Astrocyte of the spinal cord (primary cell): Measurements from ENCODE around the gene LILRB5.
"Not testable (repeated sequence)": the region's sequence is repeated elsewhere in the genome, so short reads cannot be mapped to it uniquely, and the experiment has no call there.

Experiments used
- DNase-seq: peaks from one replicate; pipeline ENCODE4 v3.0.0; 2011; ENCODE audit warnings: low read depth, low spot score
- H3K4me3 ChIP-seq: 2 replicates; pipeline ENCODE4 v1.5.1; 2011; ENCODE audit warnings: low read depth, mild to moderate bottlenecking, low read length, moderate library complexity
- in situ Hi-C: cut with HindIII; loops from 2 replicates; pipeline ENCODE4 v1.10.0; 2017; ENCODE audit warnings: low sequenced_read_pairs
- TF ChIP-seq, protein P1 (sequence below): IDR thresholded peaks from 2 replicates; pipeline ENCODE4 v1.5.1; 2012; ENCODE audit warnings: low read depth, mild to moderate bottlenecking, low read length, inconsistent platforms

Gene LILRB5

GRCh38 chr19:54209058-54209810 lies 47.8 kb downstream of the LILRB5 start:
- no peak for DNase-seq
- in situ Hi-C loops = no loop called here
- TF ChIP-seq, protein P1, sequence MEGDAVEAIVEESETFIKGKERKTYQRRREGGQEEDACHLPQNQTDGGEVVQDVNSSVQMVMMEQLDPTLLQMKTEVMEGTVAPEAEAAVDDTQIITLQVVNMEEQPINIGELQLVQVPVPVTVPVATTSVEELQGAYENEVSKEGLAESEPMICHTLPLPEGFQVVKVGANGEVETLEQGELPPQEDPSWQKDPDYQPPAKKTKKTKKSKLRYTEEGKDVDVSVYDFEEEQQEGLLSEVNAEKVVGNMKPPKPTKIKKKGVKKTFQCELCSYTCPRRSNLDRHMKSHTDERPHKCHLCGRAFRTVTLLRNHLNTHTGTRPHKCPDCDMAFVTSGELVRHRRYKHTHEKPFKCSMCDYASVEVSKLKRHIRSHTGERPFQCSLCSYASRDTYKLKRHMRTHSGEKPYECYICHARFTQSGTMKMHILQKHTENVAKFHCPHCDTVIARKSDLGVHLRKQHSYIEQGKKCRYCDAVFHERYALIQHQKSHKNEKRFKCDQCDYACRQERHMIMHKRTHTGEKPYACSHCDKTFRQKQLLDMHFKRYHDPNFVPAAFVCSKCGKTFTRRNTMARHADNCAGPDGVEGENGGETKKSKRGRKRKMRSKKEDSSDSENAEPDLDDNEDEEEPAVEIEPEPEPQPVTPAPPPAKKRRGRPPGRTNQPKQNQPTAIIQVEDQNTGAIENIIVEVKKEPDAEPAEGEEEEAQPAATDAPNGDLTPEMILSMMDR = no peak
- H3K4me3 ChIP-seq = no peak overlapping the region

- no peak for DNase-seq
- TF ChIP-seq, protein P1 = no peak
- H3K4me3 ChIP-seq = no peak overlapping the region
- in situ Hi-C loops = no loop called here
Observed at GRCh38 chr19:54208784-54209057, 48.4 kb downstream of the LILRB5 start.

DNA sequence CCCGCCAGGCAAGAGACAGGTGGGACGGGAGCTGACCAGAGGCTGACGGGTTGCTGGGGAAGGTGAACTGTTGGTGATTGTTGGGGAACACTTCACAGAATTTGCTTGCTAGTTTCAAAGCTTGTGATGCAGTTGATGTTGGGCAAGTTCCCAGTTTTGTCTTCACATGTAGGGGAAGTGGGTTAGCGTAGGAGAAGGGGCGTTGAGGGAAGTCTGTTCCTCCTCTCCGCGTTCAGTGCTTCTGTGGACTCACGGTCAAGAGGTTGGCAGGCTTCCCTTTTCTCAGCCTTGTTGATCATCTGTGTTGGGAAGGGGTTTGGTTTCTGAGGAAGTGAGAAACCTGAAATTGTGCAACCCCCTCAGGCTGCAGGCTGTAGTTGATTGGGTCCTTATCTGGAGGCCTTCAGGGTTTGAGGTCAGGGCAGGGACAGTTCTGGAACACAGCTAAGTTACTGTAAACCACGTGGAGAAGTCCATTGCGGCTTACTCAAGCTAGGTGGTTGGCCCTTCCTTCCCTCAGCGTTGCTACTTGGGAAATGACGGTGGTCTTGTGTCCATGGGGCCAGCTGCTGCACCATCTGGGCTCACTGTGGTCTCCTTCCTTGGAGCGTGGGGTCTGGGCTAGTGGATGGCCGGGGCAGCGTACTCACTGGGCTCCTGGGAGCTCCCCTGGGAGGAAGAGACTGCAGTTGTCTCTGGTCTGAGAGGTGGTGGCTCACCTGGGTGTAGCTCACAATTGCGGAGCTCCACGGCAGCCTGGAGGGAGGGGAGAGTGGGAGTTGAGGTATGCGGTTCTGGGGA lies 48.9 kb downstream of the LILRB5 start:
- no peak overlapping the region for H3K4me3 ChIP-seq
- TF ChIP-seq, protein P1 = no peak
- peak; percentile 58 for DNase-seq
- in situ Hi-C loops = no loop called here

GRCh38 chr19:54207676-54207982 lies 49.4 kb downstream of the LILRB5 start:
- in situ Hi-C loops = no loop called here
- H3K4me3 ChIP-seq = no peak overlapping the region
- TF ChIP-seq, protein P1 = no peak
- DNase-seq = no peak

DNA sequence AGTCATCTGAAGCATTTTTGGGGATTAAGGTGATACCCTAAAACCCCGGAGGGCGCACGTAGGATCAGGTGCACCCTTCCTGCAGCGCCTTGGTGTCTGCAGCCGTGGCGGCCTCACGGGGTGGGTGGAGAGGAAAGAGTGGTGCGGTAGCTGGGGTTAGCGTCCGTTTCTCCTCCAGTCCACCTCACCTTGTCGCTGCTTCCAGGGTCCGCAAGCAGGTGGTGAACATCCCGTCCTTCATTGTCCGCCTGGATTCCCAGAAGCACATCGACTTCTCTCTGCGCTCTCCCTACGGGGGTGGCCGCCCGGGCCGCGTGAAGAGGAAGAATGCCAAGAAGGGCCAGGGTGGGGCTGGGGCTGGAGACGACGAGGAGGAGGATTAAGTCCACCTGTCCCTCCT lies 49.9 kb downstream of the LILRB5 start:
- H3K4me3 ChIP-seq, DNase-seq, in situ Hi-C loops: not testable (repeated sequence)

GRCh38 chr19:54206831-54207177 lies 50.3 kb downstream of the LILRB5 start:
- H3K4me3 ChIP-seq = no peak overlapping the region
- DNase-seq = no peak
- in situ Hi-C loops = no loop called here
- TF ChIP-seq, protein P1 = no peak

DNA sequence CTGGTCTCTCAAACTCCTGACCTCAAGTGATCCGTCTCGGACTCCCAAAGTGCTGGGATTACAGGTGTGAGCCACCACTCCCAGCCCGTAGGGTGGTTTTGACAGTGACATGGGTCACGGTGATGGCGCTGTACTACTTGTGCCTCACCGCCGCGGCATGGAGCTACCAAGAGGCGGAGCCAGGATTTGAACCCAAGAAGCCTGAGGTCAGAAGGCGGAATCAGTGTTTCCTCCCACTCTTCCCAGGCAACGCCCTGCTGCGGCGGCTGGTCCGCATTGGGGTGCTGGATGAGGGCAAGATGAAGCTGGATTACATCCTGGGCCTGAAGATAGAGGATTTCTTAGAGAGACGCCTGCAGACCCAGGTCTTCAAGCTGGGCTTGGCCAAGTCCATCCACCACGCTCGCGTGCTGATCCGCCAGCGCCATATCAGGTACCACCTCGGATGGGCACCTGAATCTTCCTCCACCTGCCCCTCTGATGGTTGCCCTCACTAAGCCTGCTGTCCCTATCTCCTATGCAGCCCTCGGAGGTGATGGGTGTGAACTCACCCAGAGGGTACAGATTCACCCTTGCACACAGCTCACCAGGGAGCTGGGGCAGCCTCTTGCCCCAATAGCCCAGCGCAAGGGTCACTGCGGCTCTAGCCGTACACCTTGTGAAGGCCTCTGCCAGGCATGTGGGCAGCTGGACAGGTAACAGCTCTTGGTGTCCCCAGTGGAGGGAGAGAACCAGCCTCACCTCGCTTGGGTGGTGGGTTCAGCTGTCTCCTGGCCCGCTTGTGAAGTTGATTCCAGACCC lies 50.8 kb downstream of the LILRB5 start:
- H3K4me3 ChIP-seq = no peak overlapping the region
- no peak for DNase-seq
- in situ Hi-C loops = no loop called here
- TF ChIP-seq, protein P1 = no peak
